ENCODE measurements around the gene BSPRY. TPM values are rescaled to one million over a fixed set of nuclear protein-coding genes. Genes with fewer than 3 reads are reported as not detected.

Gene BSPRY
- total and polyA plus RNA-seq, 2 of the 13 experiments (the other 11 are each of a cell fraction or from before 2014, with no cell fraction given) = 0.09 to 0.26 TPM

- TF ChIP-seq HMGXB3 (CRISPR knock-in tag; IDR thresholded peaks at IDR 0.05; ENCODE audit: borderline replicate concordance) (no peak; the same call in 1 of the 2 replicates), PAX8 (CRISPR knock-in tag; IDR thresholded peaks at IDR 0.05; ENCODE audit: borderline replicate concordance) (no peak; the same call in 1 of the 2 replicates), ZNF275 (CRISPR knock-in tag; IDR thresholded peaks at IDR 0.05; ENCODE audit: borderline replicate concordance) (peak; percentile 75; the same call in 1 of the 2 replicates), ZNF143 (CRISPR knock-in tag; IDR thresholded peaks at IDR 0.05) (no peak; the same call in 1 of the 2 replicates), ETS1 (CRISPR knock-in tag; IDR thresholded peaks at IDR 0.05) (no peak), ZIK1 (CRISPR knock-in tag; IDR thresholded peaks at IDR 0.05; ENCODE audit: borderline replicate concordance, low read depth) (peak; percentile 71), GATA4 (IDR thresholded peaks at IDR 0.05; ENCODE audit: borderline replicate concordance, low read depth) (no peak), NFE2L1 (CRISPR knock-in tag; IDR thresholded peaks at IDR 0.05; ENCODE audit: borderline replicate concordance) (no peak), MBD4 (IDR thresholded peaks at IDR 0.05; ENCODE audit: borderline replicate concordance, low read length) (no peak), PLSCR1 (CRISPR knock-in tag; IDR thresholded peaks at IDR 0.05; ENCODE audit: borderline replicate concordance) (no peak), NONO (IDR thresholded peaks at IDR 0.05) (no peak), NONO (CRISPR knock-in tag; conservative IDR thresholded peaks at IDR 0.05) (peak; percentile 82), ZNF263 (CRISPR knock-in tag; IDR thresholded peaks at IDR 0.05) (peak; percentile 54; the same call in 1 of the 2 replicates), CSRNP1 (CRISPR knock-in tag; IDR thresholded peaks at IDR 0.05) (peak; percentile 71; the same call in 1 of the 2 replicates), ZNF710 (CRISPR knock-in tag; IDR thresholded peaks at IDR 0.05; ENCODE audit: borderline replicate concordance) (peak; percentile 75), BRCA1 (CRISPR knock-in tag; IDR thresholded peaks at IDR 0.05) (peak; percentile 86)
Observed at GRCh38 chr9:113401027-113401792, 51.9 kb downstream of the BSPRY start, which contains the start of gene ALAD (continued).
